Neural progenitor cell (in vitro differentiated cells): ENCODE results near the gene DNAH9. TPM values are rescaled to one million over a fixed set of nuclear protein-coding genes. Genes with fewer than 3 reads are reported as not detected.

Experiments used
- DNase-seq: peaks from one replicate; pipeline ENCODE4 v3.0.0-alpha.2; 2016; ENCODE audit warnings: low spot score
- H2AFZ ChIP-seq: fragments of 200-600 bp; sonication (generic); replicated peaks from 2 replicates; pipeline ENCODE4 v1.6.1; 2016; ENCODE audit warnings: antibody characterized with exemption
- H3F3A ChIP-seq: fragments of 200-600 bp; sonication (generic); 2 replicates; pipeline ENCODE4 v1.6.1; 2016; ENCODE audit warnings: antibody characterized with exemption, low read depth
- H3K27ac ChIP-seq: fragments of 200-600 bp; sonication (generic); 2 replicates; pipeline ENCODE4 v1.5.1; 2016; ENCODE audit warnings: mild to moderate bottlenecking
- H3K27me3 ChIP-seq: fragments of 200-600 bp; sonication (generic); 2 replicates; pipeline ENCODE4 v1.6.1; 2016; ENCODE audit warnings: mild to moderate bottlenecking, moderate library complexity
- H3K36me3 ChIP-seq: fragments of 200-600 bp; sonication (generic); 2 replicates; pipeline ENCODE4 v1.5.1; 2016
- H3K4me1 ChIP-seq: fragments of 200-600 bp; sonication (generic); 2 replicates; pipeline ENCODE4 v1.6.1; 2016; ENCODE audit warnings: mixed run types
- H3K4me2 ChIP-seq: fragments of 200-600 bp; sonication (generic); 2 replicates; pipeline ENCODE4 v1.6.1; 2016
- H3K4me3 ChIP-seq: fragments of 200-600 bp; sonication (generic); 2 replicates; pipeline ENCODE4 v1.5.1; 2016
- H3K79me2 ChIP-seq: fragments of 200-600 bp; sonication (generic); 2 replicates; pipeline ENCODE4 v1.6.1; 2016; ENCODE audit warnings: low read depth
- H3K9ac ChIP-seq: fragments of 200-600 bp; sonication (generic); 2 replicates; pipeline ENCODE4 v1.6.1; 2016
- H3K9me3 ChIP-seq: fragments of 200-600 bp; sonication (generic); 2 replicates; pipeline ENCODE4 v1.5.1; 2016; ENCODE audit warnings: low read depth
- H4K20me1 ChIP-seq: fragments of 200-600 bp; sonication (generic); 2 replicates; pipeline ENCODE4 v1.6.1; 2016; ENCODE audit warnings: low read depth
- H3K27ac Mint-ChIP-seq: 3 replicates; pipeline ENCODE4 v1.8.0; 2021; ENCODE audit warnings: mixed read lengths
- H3K27me3 Mint-ChIP-seq: 2 replicates; pipeline ENCODE4 v1.8.0; 2022; ENCODE audit warnings: low read depth, mild to moderate bottlenecking, inconsistent platforms, moderate library complexity, mixed read lengths; ENCODE audit not compliant: insufficient read depth
- H3K36me3 Mint-ChIP-seq: 3 replicates; pipeline ENCODE4 v1.8.0; 2021; ENCODE audit warnings: mixed read lengths
- H3K4me1 Mint-ChIP-seq: 3 replicates; pipeline ENCODE4 v1.8.0; 2021; ENCODE audit warnings: mixed read lengths
- H3K4me3 Mint-ChIP-seq: 3 replicates; pipeline ENCODE4 v1.8.0; 2021; ENCODE audit warnings: mild to moderate bottlenecking, moderate library complexity, mixed read lengths
- H3K9me3 Mint-ChIP-seq: 3 replicates; pipeline ENCODE4 v1.8.0; 2020; ENCODE audit warnings: mixed read lengths
- CTCF ChIP-seq: fragments of 200-600 bp; sonication (generic); IDR thresholded peaks from 2 replicates; pipeline ENCODE4 v1.5.1; 2017; ENCODE audit warnings: antibody characterized with exemption, mild to moderate bottlenecking
- EZH2 ChIP-seq: fragments of 200-600 bp; sonication (generic); IDR thresholded peaks from 2 replicates; pipeline ENCODE4 v1.6.1; 2017; ENCODE audit warnings: antibody characterized with exemption, mild to moderate bottlenecking, moderate library complexity
- EZH2phosphoT487 ChIP-seq: fragments of 200-600 bp; sonication (generic); IDR thresholded peaks from 2 replicates; pipeline ENCODE4 v1.6.1; 2017; ENCODE audit warnings: antibody characterized with exemption
- total RNA-seq: library from RNA; depleted of rRNA; stranded (reverse); fragments of >200 nt; gene quantifications from 2 replicates; pipeline ENCODE4 v1.2.3, GENCODE V29; 2015; ENCODE audit warnings: low replicate concordance

The DNAH9 gene
- total RNA-seq, 1 donor from 2014 or later = 1.3 TPM

- H3K27ac ChIP-seq = no peak overlapping the region
- no peaks in the 10 kb centered on the region for H4K20me1 ChIP-seq
- peaks cover 3% of the 10 kb centered on the region for H3K4me1 Mint-ChIP-seq
- peaks cover 2% of the 10 kb centered on the region for H3K9me3 Mint-ChIP-seq
- H3K9ac ChIP-seq = no peak overlapping the region
- no peaks in the 10 kb centered on the region for H3K36me3 Mint-ChIP-seq
- no peaks in the 10 kb centered on the region for H3F3A ChIP-seq
- no peaks in the 10 kb centered on the region for H3K9me3 ChIP-seq
- H3K27ac Mint-ChIP-seq = no peak overlapping the region
- H3K4me2 ChIP-seq = no peak overlapping the region
- DNase-seq = no peak
- H3K4me3 Mint-ChIP-seq = no peak overlapping the region
- H3K4me3 ChIP-seq = no peak overlapping the region
- peaks cover 14% of the 10 kb centered on the region for H3K27me3 Mint-ChIP-seq
- H3K4me1 ChIP-seq = no peaks in the 10 kb centered on the region
- H3K79me2 ChIP-seq = no peaks in the 10 kb centered on the region
- TF ChIP-seq EZH2phosphoT487 (no peak), CTCF (no peak), EZH2 (no peak)
- no peak overlapping the region for H2AFZ ChIP-seq
- no peaks in the 10 kb centered on the region for H3K27me3 ChIP-seq
- H3K36me3 ChIP-seq = no peaks in the 10 kb centered on the region
These were observed 44.4 kb downstream of the DNAH9 start for GRCh38 chr17:11642655-11643054.

GRCh38 chr17:11643851-11644250 lies 45.6 kb downstream of the DNAH9 start:
- Histone ChIP-seq H3F3A (no peaks in the 10 kb centered on the region), H4K20me1 (no peaks in the 10 kb centered on the region), H3K36me3 (no peaks in the 10 kb centered on the region), H3K9ac (no peak overlapping the region), H3K79me2 (no peaks in the 10 kb centered on the region), H3K27ac (no peak overlapping the region), H3K4me3 (no peak overlapping the region), H3K27me3 (no peaks in the 10 kb centered on the region), H3K4me1 (no peaks in the 10 kb centered on the region), H2AFZ (no peak overlapping the region), H3K4me2 (no peak overlapping the region), H3K9me3 (no peaks in the 10 kb centered on the region)
- Mint-ChIP-seq H3K27ac (no peak overlapping the region), H3K9me3 (peaks cover 2% of the 10 kb centered on the region), H3K4me1 (peaks cover 3% of the 10 kb centered on the region), H3K4me3 (no peak overlapping the region), H3K36me3 (no peaks in the 10 kb centered on the region), H3K27me3 (peaks cover 14% of the 10 kb centered on the region)
- TF ChIP-seq EZH2phosphoT487 = no peak
- no peak for TF ChIP-seq EZH2
- no peak for TF ChIP-seq CTCF
- DNase-seq = no peak

- no peaks in the 10 kb centered on the region for H3F3A ChIP-seq
- H3K27me3 Mint-ChIP-seq = peaks cover 13% of the 10 kb centered on the region
- peak; percentile 85 for DNase-seq
- H3K27ac Mint-ChIP-seq = no peak overlapping the region
- no peak overlapping the region for H3K27ac ChIP-seq
- H3K9me3 Mint-ChIP-seq = peaks cover 2% of the 10 kb centered on the region
- H3K27me3 ChIP-seq = no peaks in the 10 kb centered on the region
- no peak overlapping the region for H3K4me2 ChIP-seq
- no peaks in the 10 kb centered on the region for H3K36me3 ChIP-seq
- H4K20me1 ChIP-seq = no peaks in the 10 kb centered on the region
- H3K4me1 ChIP-seq = no peaks in the 10 kb centered on the region
- H3K4me1 Mint-ChIP-seq = peaks cover 3% of the 10 kb centered on the region
- no peak overlapping the region for H3K4me3 Mint-ChIP-seq
- no peak overlapping the region for H3K9ac ChIP-seq
- H3K79me2 ChIP-seq = no peaks in the 10 kb centered on the region
- no peaks in the 10 kb centered on the region for H3K9me3 ChIP-seq
- no peak overlapping the region for H2AFZ ChIP-seq
- TF ChIP-seq EZH2phosphoT487 = no peak
- peak; percentile 86 for TF ChIP-seq CTCF
- H3K4me3 ChIP-seq = no peak overlapping the region
- H3K36me3 Mint-ChIP-seq = no peaks in the 10 kb centered on the region
These were observed 46.3 kb downstream of the DNAH9 start for GRCh38 chr17:11644265-11645212.
